Activated CD4-positive, alpha-beta T cell treated with anti-CD3 and anti-CD28 coated beads for 1 hour (primary cell): ENCODE data around the gene BLMH.

Source experiments
- DNase-seq: peaks from one replicate; pipeline ENCODE4 v3.0.0-alpha.2; 2020

BLMH gene

GRCh38 chr17:30302241-30302640, 10.5 kb upstream of the BLMH start:
- no peak for DNase-seq

GRCh38 chr17:30300818-30301217, 9.1 kb upstream of the BLMH start:
- no peak for DNase-seq

GRCh38 chr17:30299000-30299399, 7.3 kb upstream of the BLMH start:
- DNase-seq = no peak

- no peak for DNase-seq
Observed at GRCh38 chr17:30297715-30298114, 6.0 kb upstream of the BLMH start.

- no peak for DNase-seq
Observed at GRCh38 chr17:30296499-30297080, 4.8 kb upstream of the BLMH start.

- DNase-seq = no peak
Observed at GRCh38 chr17:30292286-30292858, 628 bp upstream of the BLMH start.

- DNase-seq = no peak
Observed at GRCh38 chr17:30290696-30291542, 825 bp downstream of the BLMH start.

- DNase-seq = no peak
Observed at GRCh38 chr17:30290077-30290476, 1.7 kb downstream of the BLMH start.

GRCh38 chr17:30279156-30279555, 12.6 kb downstream of the BLMH start:
- no peak for DNase-seq

- no peak for DNase-seq
Observed at GRCh38 chr17:30278032-30278431, 13.7 kb downstream of the BLMH start.

- DNase-seq = no peak
Observed at GRCh38 chr17:30275911-30276310, 15.8 kb downstream of the BLMH start.

- DNase-seq = no peak
Observed at GRCh38 chr17:30274887-30275286, 16.9 kb downstream of the BLMH start.

GRCh38 chr17:30273373-30273772, 18.4 kb downstream of the BLMH start:
- no peak for DNase-seq

- no peak for DNase-seq
Observed at GRCh38 chr17:30271102-30271501, 20.6 kb downstream of the BLMH start.

- no peak for DNase-seq
Observed at GRCh38 chr17:30267625-30268024, 24.1 kb downstream of the BLMH start.

GRCh38 chr17:30263552-30264333, 28.0 kb downstream of the BLMH start:
- DNase-seq = no peak

GRCh38 chr17:30256756-30257506, 34.8 kb downstream of the BLMH start:
- DNase-seq = no peak

- no peak for DNase-seq
Observed at GRCh38 chr17:30254150-30254549, 37.6 kb downstream of the BLMH start.

GRCh38 chr17:30253312-30253711, 38.4 kb downstream of the BLMH start:
- DNase-seq = no peak

- no peak for DNase-seq
Observed at GRCh38 chr17:30251931-30252330, 39.8 kb downstream of the BLMH start.

- no peak for DNase-seq
Observed at GRCh38 chr17:30249460-30249859, 42.3 kb downstream of the BLMH start.

GRCh38 chr17:30248786-30249185, 43.0 kb downstream of the BLMH start:
- DNase-seq = no peak

- no peak for DNase-seq
Observed at GRCh38 chr17:30246460-30246859, 45.3 kb downstream of the BLMH start.
